SK-N-SH (cell line): ENCODE results near the gene ADAMTS20. TPM values are rescaled to one million over a fixed set of nuclear protein-coding genes. Genes with fewer than 3 reads are reported as not detected.

Experiments
- CTCF ChIA-PET: fragments of 300-600, 350-600 bp; formaldehyde crosslinking; extraction: SDS; loops from one replicate; lab custom pipeline; 2021; lab: Yijun Ruan, JAX
- POLR2A ChIA-PET: fragments of 350-600 bp; sonication (Branson Sonifier 250); formaldehyde crosslinking; extraction: SDS; loops from one replicate; lab custom pipeline; 2020; ENCODE audit warnings: antibody characterized with exemption, inconsistent platforms; lab: Yijun Ruan, JAX
- DNase-seq: peaks from one replicate; pipeline ENCODE4 v3.0.0; 2012
- H2AFZ ChIP-seq: fragments of 200-600 bp; sonication (generic); 2 replicates; pipeline ENCODE4 v1.8.1; 2016; ENCODE audit warnings: antibody characterized with exemption, mild to moderate bottlenecking, low read depth
- H3F3A ChIP-seq: fragments of 200-600 bp; sonication (generic); replicated peaks from 2 replicates; pipeline ENCODE3; 2016; ENCODE audit warnings: antibody characterized with exemption, mild to moderate bottlenecking; ENCODE audit not compliant: insufficient read depth
- H3K27ac ChIP-seq, 2 experiments: fragments of 200-500 bp in 1 of 2; fragments of 200-600 bp in 1 of 2; sonication (Bioruptor generic) in 1 of 2; sonication (generic), shearing (Covaris generic) in 1 of 2; 2 replicates each; pipeline versions ENCODE4 v1.5.1 to v1.6.1; 2014 to 2016; ENCODE audit warnings: low read depth in 2 of 2, inconsistent platforms in 1 of 2, low read length in 1 of 2, mild to moderate bottlenecking in 1 of 2, mixed read lengths in 1 of 2
- H3K27me3 ChIP-seq: fragments of 200-600 bp; sonication (generic), shearing (Covaris generic); 2 replicates; pipeline ENCODE4 v1.6.1; 2016; ENCODE audit warnings: mixed run types; ENCODE audit not compliant: insufficient read depth
- H3K36me3 ChIP-seq, 2 experiments: fragments of 200-500 bp in 1 of 2; fragments of 200-600 bp in 1 of 2; sonication (Bioruptor generic) in 1 of 2; sonication (generic) in 1 of 2; replicated peaks in 1 of 2; 2 replicates each; pipeline versions ENCODE3 to v1.5.1; 2014 to 2016; ENCODE audit warnings: low read length in 1 of 2, mild to moderate bottlenecking in 1 of 2; ENCODE audit not compliant: insufficient read depth in 2 of 2, control insufficient read depth in 1 of 2
- H3K4me1 ChIP-seq, 2 experiments: fragments of 200-500 bp in 1 of 2; fragments of 200-600 bp in 1 of 2; sonication (Bioruptor generic) in 1 of 2; sonication (generic), shearing (Covaris generic) in 1 of 2; 2 replicates each; pipeline versions ENCODE4 v1.5.1 to v1.6.1; 2014 to 2016; ENCODE audit warnings: low read depth in 1 of 2, low read length in 1 of 2, mixed run types in 1 of 2; ENCODE audit not compliant: insufficient read depth in 2 of 2, control insufficient read depth in 1 of 2
- H3K4me2 ChIP-seq: fragments of 200-600 bp; sonication (generic), shearing (Covaris generic); 2 replicates; pipeline ENCODE4 v1.6.1; 2017; ENCODE audit warnings: mixed run types
- H3K4me3 ChIP-seq, 2 experiments: fragments of 200-500 bp in 1 of 2; fragments of 200-600 bp in 1 of 2; sonication (Bioruptor generic) in 1 of 2; sonication (generic), shearing (Covaris generic) in 1 of 2; 2 replicates each; pipeline versions ENCODE4 v1.5.1 to v1.8.1; 2014 to 2016; ENCODE audit warnings: low read depth in 2 of 2, inconsistent platforms in 1 of 2, low read length in 1 of 2, mild to moderate bottlenecking in 1 of 2, mixed read lengths in 1 of 2, moderate library complexity in 1 of 2
- H3K79me2 ChIP-seq: fragments of 200-600 bp; sonication (generic); 2 replicates; pipeline ENCODE4 v1.8.1; 2017; ENCODE audit warnings: mild to moderate bottlenecking; ENCODE audit not compliant: insufficient read depth
- H3K9ac ChIP-seq: fragments of 200-600 bp; sonication (generic); 2 replicates; pipeline ENCODE4 v1.6.1; 2017; ENCODE audit warnings: mixed run types
- H3K9me2 ChIP-seq: fragments of 200-600 bp; sonication (generic); 2 replicates; pipeline ENCODE4 v1.6.1; 2017; ENCODE audit warnings: mixed run types
- H3K9me3 ChIP-seq: fragments of 200-600 bp; sonication (generic); 2 replicates; pipeline ENCODE4 v1.6.1; 2017; ENCODE audit warnings: mixed run types, mild to moderate bottlenecking, moderate library complexity
- H4K20me1 ChIP-seq: fragments of 200-600 bp; sonication (generic); 2 replicates; pipeline ENCODE4 v1.6.1; 2017; ENCODE audit warnings: mild to moderate bottlenecking, mixed run types; ENCODE audit not compliant: insufficient read depth
- CHD2 ChIP-seq: fragments of 150-350 bp; IDR thresholded peaks from 2 replicates; pipeline ENCODE4 v1.6.1; 2018; ENCODE audit warnings: low read length; ENCODE audit not compliant: partially characterized antibody
- ELF1 ChIP-seq: IDR thresholded peaks from 2 replicates; pipeline ENCODE4 v1.4.0; 2012
- EP300 ChIP-seq, 2 experiments: IDR thresholded peaks; 2 replicates each; pipeline versions ENCODE4 v1.4.0 to v1.6.1; 2012; ENCODE audit warnings: borderline replicate concordance in 1 of 2, low read depth in 1 of 2, low read length in 1 of 2
- FOSL2 ChIP-seq: IDR thresholded peaks from 2 replicates; pipeline ENCODE4 v1.4.0; 2012; ENCODE audit warnings: low read depth, mild to moderate bottlenecking, moderate library complexity, borderline replicate concordance
- FOXM1 ChIP-seq: IDR thresholded peaks from 2 replicates; pipeline ENCODE4 v1.4.0; 2012; ENCODE audit warnings: low read depth, mild to moderate bottlenecking
- GABPA ChIP-seq: IDR thresholded peaks from 2 replicates; pipeline ENCODE4 v1.4.0; 2012; ENCODE audit warnings: low read depth, mild to moderate bottlenecking
- GATA2 ChIP-seq: sonication (generic); formaldehyde crosslinking; IDR thresholded peaks from 2 replicates; pipeline ENCODE4 v1.5.0; 2020; ENCODE audit warnings: mild to moderate bottlenecking, missing genetic modification reagents
- JUND ChIP-seq: IDR thresholded peaks from 2 replicates; pipeline ENCODE4 v1.4.0; 2012
- MXI1 ChIP-seq: IDR thresholded peaks from 2 replicates; pipeline ENCODE4 v1.6.1; 2012; ENCODE audit warnings: mild to moderate bottlenecking, low read depth, low read length, improper control_type of control experiment
- NFIC ChIP-seq: IDR thresholded peaks from 2 replicates; pipeline ENCODE4 v1.4.0; 2012; ENCODE audit warnings: borderline replicate concordance
- POLR2AphosphoS5 ChIP-seq: IDR thresholded peaks from 2 replicates; pipeline ENCODE4 v1.6.1; 2012; ENCODE audit warnings: low read depth, low read length
- RFX5 ChIP-seq: IDR thresholded peaks from 2 replicates; pipeline ENCODE4 v1.6.1; 2012; ENCODE audit warnings: mild to moderate bottlenecking, improper control_type of control experiment, low read length
- SIN3A ChIP-seq: IDR thresholded peaks from 2 replicates; pipeline ENCODE4 v1.6.1; 2012; ENCODE audit warnings: low read depth, mild to moderate bottlenecking, low read length, moderate library complexity, borderline replicate concordance
- SMC3 ChIP-seq: IDR thresholded peaks from 2 replicates; pipeline ENCODE4 v1.6.1; 2012; ENCODE audit warnings: low read depth, low read length, improper control_type of control experiment
- TCF12 ChIP-seq: IDR thresholded peaks from 2 replicates; pipeline ENCODE4 v1.4.0; 2012
- YY1 ChIP-seq: IDR thresholded peaks from 2 replicates; pipeline ENCODE4 v1.4.0; 2012; ENCODE audit warnings: low read depth, mild to moderate bottlenecking
- WGBS: methylation state at CpG from one replicate; pipeline ENCODE4 v1.1.6; 2017; ENCODE audit warnings: low lambda C conversion rate; 5-methylcytosine and 5-hydroxymethylcytosine counted together
- polyA plus RNA-seq, 3 experiments: library from polyadenylated mRNA; depleted of rRNA; stranded (reverse); fragments of >200 nt; gene quantifications; 2 replicates each; pipeline ENCODE4 v1.2.3, GENCODE V29; 2012
- TF ChIP-seq, protein P1 (sequence below): fragments of 150-350 bp; IDR thresholded peaks from 2 replicates; pipeline ENCODE4 v1.6.1; 2016; ENCODE audit warnings: mild to moderate bottlenecking, low read depth, low read length
- TF ChIP-seq, protein P2 (sequence below): IDR thresholded peaks from 2 replicates; pipeline ENCODE4 v1.4.0; 2012; ENCODE audit warnings: low read depth, borderline replicate concordance
- TF ChIP-seq, protein P3 (sequence below): fragments of 200-600 bp; sonication (generic); IDR thresholded peaks from 2 replicates; pipeline ENCODE4 v1.6.1; 2017; ENCODE audit warnings: antibody characterized with exemption, mild to moderate bottlenecking, moderate library complexity
- TF ChIP-seq, protein P4 (sequence below): fragments of 150-350 bp; IDR thresholded peaks from 2 replicates; pipeline ENCODE4 v1.6.1; 2017; ENCODE audit warnings: antibody characterized with exemption, low read length, low read depth, borderline replicate concordance

The ADAMTS20 gene
- polyA plus RNA-seq, 1 of the 3 experiments (the other 2 are of a cell fraction), result not detected

DNA sequence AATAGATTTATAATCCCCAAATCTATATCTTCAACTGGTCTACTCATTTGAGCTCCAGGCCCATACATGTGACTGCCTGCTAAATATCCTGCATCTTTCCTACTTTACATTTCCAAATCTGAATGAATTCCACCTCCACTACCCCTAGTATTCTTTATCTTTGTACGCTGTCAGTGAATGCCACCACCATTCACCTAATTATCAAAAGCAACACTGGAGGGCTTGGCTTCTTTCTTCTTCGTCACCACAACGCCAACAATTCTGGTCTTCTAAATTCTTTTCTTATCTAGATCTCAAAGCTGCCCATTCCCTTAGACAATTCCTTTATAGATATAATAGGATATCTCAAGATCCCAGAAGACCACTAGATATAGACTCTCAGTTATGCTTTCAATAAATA is 47.1 kb upstream of the ADAMTS20 start:
- Histone ChIP-seq H3F3A (no peaks in the 10 kb centered on the region), H3K9ac (no peak overlapping the region), H2AFZ (no peak overlapping the region), H3K27me3 (no peaks in the 10 kb centered on the region), H3K9me3 (no peaks in the 10 kb centered on the region), H3K4me1 (no peaks in the 10 kb centered on the region), H3K79me2 (no peaks in the 10 kb centered on the region), H3K36me3 (no peaks in the 10 kb centered on the region), H4K20me1 (no peaks in the 10 kb centered on the region), H3K9me2 (no peaks in the 10 kb centered on the region), H3K27ac (no peak overlapping the region), H3K4me2 (no peak overlapping the region), H3K4me3 (no peak overlapping the region)
- DNase-seq, result no peak
- ChIA-PET CTCF (no interaction called here), POLR2A (no interaction called here)
- TF ChIP-seq GATA2 (CRISPR knock-in tag) (no peak), SMC3 (no peak), NFIC (no peak), RFX5 (no peak), MXI1 (no peak), CHD2 (no peak), TCF12 (no peak), GABPA (no peak), FOXM1 (no peak), SIN3A (no peak), JUND (no peak), EP300 (IDR thresholded peaks at IDR 0.05; ENCODE audit: borderline replicate concordance in 1 of 2, low read depth in 1 of 2, low read length in 1 of 2) (no peak), POLR2AphosphoS5 (no peak), FOSL2 (no peak)
- TF ChIP-seq, protein P1, sequence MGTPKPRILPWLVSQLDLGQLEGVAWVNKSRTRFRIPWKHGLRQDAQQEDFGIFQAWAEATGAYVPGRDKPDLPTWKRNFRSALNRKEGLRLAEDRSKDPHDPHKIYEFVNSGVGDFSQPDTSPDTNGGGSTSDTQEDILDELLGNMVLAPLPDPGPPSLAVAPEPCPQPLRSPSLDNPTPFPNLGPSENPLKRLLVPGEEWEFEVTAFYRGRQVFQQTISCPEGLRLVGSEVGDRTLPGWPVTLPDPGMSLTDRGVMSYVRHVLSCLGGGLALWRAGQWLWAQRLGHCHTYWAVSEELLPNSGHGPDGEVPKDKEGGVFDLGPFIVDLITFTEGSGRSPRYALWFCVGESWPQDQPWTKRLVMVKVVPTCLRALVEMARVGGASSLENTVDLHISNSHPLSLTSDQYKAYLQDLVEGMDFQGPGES, result no peak
- TF ChIP-seq, protein P2, sequence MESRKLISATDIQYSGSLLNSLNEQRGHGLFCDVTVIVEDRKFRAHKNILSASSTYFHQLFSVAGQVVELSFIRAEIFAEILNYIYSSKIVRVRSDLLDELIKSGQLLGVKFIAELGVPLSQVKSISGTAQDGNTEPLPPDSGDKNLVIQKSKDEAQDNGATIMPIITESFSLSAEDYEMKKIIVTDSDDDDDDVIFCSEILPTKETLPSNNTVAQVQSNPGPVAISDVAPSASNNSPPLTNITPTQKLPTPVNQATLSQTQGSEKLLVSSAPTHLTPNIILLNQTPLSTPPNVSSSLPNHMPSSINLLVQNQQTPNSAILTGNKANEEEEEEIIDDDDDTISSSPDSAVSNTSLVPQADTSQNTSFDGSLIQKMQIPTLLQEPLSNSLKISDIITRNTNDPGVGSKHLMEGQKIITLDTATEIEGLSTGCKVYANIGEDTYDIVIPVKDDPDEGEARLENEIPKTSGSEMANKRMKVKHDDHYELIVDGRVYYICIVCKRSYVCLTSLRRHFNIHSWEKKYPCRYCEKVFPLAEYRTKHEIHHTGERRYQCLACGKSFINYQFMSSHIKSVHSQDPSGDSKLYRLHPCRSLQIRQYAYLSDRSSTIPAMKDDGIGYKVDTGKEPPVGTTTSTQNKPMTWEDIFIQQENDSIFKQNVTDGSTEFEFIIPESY, result no peak
- 36% methylated on average over 3 of the region's 3 CpGs for WGBS

DNA sequence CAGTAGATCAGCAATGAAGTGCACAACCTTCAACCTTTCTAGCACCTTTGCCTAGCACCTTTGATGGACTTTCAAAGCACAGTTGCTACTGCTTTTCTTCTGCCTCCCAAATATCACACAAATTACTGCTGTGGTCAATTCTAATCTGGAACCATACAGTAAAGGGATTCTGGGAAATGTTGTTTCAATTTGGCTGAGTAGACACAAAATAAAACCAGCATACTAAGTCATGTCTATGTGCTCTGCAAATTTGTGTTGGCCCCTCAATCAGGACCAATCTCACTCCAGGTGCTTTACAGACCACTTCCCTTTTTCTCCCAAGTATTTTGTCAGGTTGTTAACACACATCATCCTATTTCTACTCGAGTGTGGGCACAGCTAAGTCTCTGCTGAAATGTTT is 38.3 kb upstream of the ADAMTS20 start:
- TF ChIP-seq GABPA (no peak), ELF1 (no peak), NFIC (no peak), EP300 (IDR thresholded peaks at IDR 0.05; ENCODE audit: borderline replicate concordance in 1 of 2, low read depth in 1 of 2, low read length in 1 of 2) (no peak), POLR2AphosphoS5 (no peak), YY1 (no peak)
- TF ChIP-seq, protein P2, result no peak
- TF ChIP-seq, protein P3, sequence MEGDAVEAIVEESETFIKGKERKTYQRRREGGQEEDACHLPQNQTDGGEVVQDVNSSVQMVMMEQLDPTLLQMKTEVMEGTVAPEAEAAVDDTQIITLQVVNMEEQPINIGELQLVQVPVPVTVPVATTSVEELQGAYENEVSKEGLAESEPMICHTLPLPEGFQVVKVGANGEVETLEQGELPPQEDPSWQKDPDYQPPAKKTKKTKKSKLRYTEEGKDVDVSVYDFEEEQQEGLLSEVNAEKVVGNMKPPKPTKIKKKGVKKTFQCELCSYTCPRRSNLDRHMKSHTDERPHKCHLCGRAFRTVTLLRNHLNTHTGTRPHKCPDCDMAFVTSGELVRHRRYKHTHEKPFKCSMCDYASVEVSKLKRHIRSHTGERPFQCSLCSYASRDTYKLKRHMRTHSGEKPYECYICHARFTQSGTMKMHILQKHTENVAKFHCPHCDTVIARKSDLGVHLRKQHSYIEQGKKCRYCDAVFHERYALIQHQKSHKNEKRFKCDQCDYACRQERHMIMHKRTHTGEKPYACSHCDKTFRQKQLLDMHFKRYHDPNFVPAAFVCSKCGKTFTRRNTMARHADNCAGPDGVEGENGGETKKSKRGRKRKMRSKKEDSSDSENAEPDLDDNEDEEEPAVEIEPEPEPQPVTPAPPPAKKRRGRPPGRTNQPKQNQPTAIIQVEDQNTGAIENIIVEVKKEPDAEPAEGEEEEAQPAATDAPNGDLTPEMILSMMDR, result no peak
- TF ChIP-seq, protein P4, sequence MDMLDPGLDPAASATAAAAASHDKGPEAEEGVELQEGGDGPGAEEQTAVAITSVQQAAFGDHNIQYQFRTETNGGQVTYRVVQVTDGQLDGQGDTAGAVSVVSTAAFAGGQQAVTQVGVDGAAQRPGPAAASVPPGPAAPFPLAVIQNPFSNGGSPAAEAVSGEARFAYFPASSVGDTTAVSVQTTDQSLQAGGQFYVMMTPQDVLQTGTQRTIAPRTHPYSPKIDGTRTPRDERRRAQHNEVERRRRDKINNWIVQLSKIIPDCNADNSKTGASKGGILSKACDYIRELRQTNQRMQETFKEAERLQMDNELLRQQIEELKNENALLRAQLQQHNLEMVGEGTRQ, result no peak
- TF ChIP-seq, all 33 proteins: peak for 0
- H3F3A ChIP-seq, result no peaks in the 10 kb centered on the region
- H2AFZ ChIP-seq, result no peak overlapping the region
- ChIA-PET CTCF (interaction anchor here (1.2 kb wide), 1 partner anchor 146 kb away, joined by 3 read pairs; no protein-coding TSS in a partner anchor), POLR2A (no interaction called here)
- H3K4me1 ChIP-seq, result no peaks in the 10 kb centered on the region
- no peak for DNase-seq
- no peaks in the 10 kb centered on the region for H3K36me3 ChIP-seq
- H3K4me2 ChIP-seq, result no peak overlapping the region
- no peaks in the 10 kb centered on the region for H3K9me2 ChIP-seq
- no peaks in the 10 kb centered on the region for H4K20me1 ChIP-seq
- no peaks in the 10 kb centered on the region for H3K27me3 ChIP-seq
- no peaks in the 10 kb centered on the region for H3K9me3 ChIP-seq
- no peak overlapping the region for H3K4me3 ChIP-seq
- no peak overlapping the region for H3K9ac ChIP-seq
- no peaks in the 10 kb centered on the region for H3K79me2 ChIP-seq
- 7% methylated on average over 1 of the region's 1 CpG for WGBS
- no peak overlapping the region for H3K27ac ChIP-seq
